A673 (cell line): Measurements from ENCODE around the gene GNAZ. TPM values are rescaled to one million over a fixed set of nuclear protein-coding genes. Genes with fewer than 3 reads are reported as not detected.

ENCODE experiments used
- BruUV-seq: library from RNA; stranded (reverse); fragments of 400-500 nt; replicated peaks from 2 replicates; lab custom pipeline; 2021; lab: Mats Ljungman, UMichigan
- CTCF ChIA-PET: fragments of 300-600 bp; sonication (Branson Sonifier 250); formaldehyde crosslinking; loops from one replicate; lab custom pipeline; 2022; ENCODE audit warnings: antibody characterized with exemption; lab: Charles Lee
- POLR2A ChIA-PET: fragments of 300-600 bp; sonication (Branson Sonifier 250); formaldehyde crosslinking; loops from one replicate; lab custom pipeline; 2022; ENCODE audit warnings: antibody characterized with exemption; ENCODE audit not compliant: low non-redundant PET; lab: Charles Lee
- DNase-seq: peaks from one replicate; pipeline ENCODE4 v3.0.0-alpha.2; 2015; ENCODE audit warnings: low spot score
- H3K27ac ChIP-seq: fragments of 200-600 bp; sonication (generic); 2 replicates; pipeline ENCODE4 v1.5.1; 2016; ENCODE audit warnings: mixed run types, low read depth, mild to moderate bottlenecking, mixed read lengths, antibody characterized with exemption, low read length; ENCODE audit not compliant: poor library complexity, severe bottlenecking
- H3K27me3 ChIP-seq: fragments of 200-600 bp; sonication (generic); replicated peaks from 2 replicates; pipeline ENCODE4 v1.6.1; 2017; ENCODE audit warnings: mixed run types, low read depth, mild to moderate bottlenecking, mixed read lengths, antibody characterized with exemption, low read length; ENCODE audit not compliant: insufficient read depth, poor library complexity
- H3K36me3 ChIP-seq: fragments of 200-600 bp; sonication (generic); 2 replicates; pipeline ENCODE4 v1.6.1; 2016; ENCODE audit warnings: mixed run types, mild to moderate bottlenecking, mixed read lengths, antibody characterized with exemption, low read length; ENCODE audit not compliant: insufficient read depth, poor library complexity, severe bottlenecking
- H3K4me1 ChIP-seq: fragments of 200-600 bp; sonication (generic); 2 replicates; pipeline ENCODE4 v1.6.1; 2017; ENCODE audit warnings: mixed run types, mild to moderate bottlenecking, mixed read lengths, antibody characterized with exemption, low read length; ENCODE audit not compliant: insufficient read depth, poor library complexity, severe bottlenecking
- H3K4me3 ChIP-seq: fragments of 200-600 bp; sonication (generic); 2 replicates; pipeline ENCODE4 v1.5.1; 2016; ENCODE audit warnings: low read depth, mixed run types, mild to moderate bottlenecking, mixed read lengths, low read length; ENCODE audit not compliant: poor library complexity, severe bottlenecking
- H3K9me3 ChIP-seq: fragments of 200-600 bp; sonication (generic); 2 replicates; pipeline ENCODE4 v1.6.1; 2016; ENCODE audit warnings: mixed run types, low read depth, mild to moderate bottlenecking, mixed read lengths, antibody characterized with exemption, low read length; ENCODE audit not compliant: poor library complexity, severe bottlenecking
- CTCF ChIP-seq: fragments of 300-800, 200-600 bp; sonication (generic); conservative IDR thresholded peaks from 2 replicates; pipeline ENCODE4 v1.5.1; 2017; ENCODE audit warnings: low read depth, mild to moderate bottlenecking, antibody characterized with exemption, low read length, moderate library complexity, mixed read lengths
- EZH2 ChIP-seq: fragments of 200-600 bp; sonication (generic); IDR thresholded peaks from 2 replicates; pipeline ENCODE4 v1.6.1; 2017; ENCODE audit warnings: borderline replicate concordance, low read depth, mild to moderate bottlenecking, mixed read lengths, antibody characterized with exemption, low read length; ENCODE audit not compliant: poor library complexity, severe bottlenecking
- intact Hi-C: fragments of 100-400 bp; cut with micrococcal nuclease; formaldehyde crosslinking; loops from one replicate; pipeline ENCODE4 v1.10.0; 2022; ENCODE audit not compliant: unreplicated experiment
- total RNA-seq: library from RNA; stranded (reverse); gene quantifications from 2 replicates; pipeline ENCODE4 v1.2.3, GENCODE V29; 2021

GNAZ gene
- total RNA-seq, 1 experiment from 2014 or later, result 5.1 TPM

- intact Hi-C loops, result no loop called here
Observed at GRCh38 chr22:23053912-23054530, 16.3 kb upstream of the GNAZ start.

GRCh38 chr22:23054531-23055257 is 15.6 kb upstream of the GNAZ start:
- BruUV-seq, result no TSS peak
- ChIA-PET CTCF (no interaction called here), POLR2A (no interaction called here)
- Histone ChIP-seq H3K4me3 (no peak overlapping the region), H3K27me3 (no peaks in the 10 kb centered on the region), H3K27ac (no peak overlapping the region), H3K9me3 (peaks cover 4% of the 10 kb centered on the region), H3K36me3 (no peaks in the 10 kb centered on the region), H3K4me1 (no peaks in the 10 kb centered on the region)
- intact Hi-C loops, result loop anchor here (5.0 kb wide), 1 partner anchor 32 kb away; no protein-coding TSS in a partner anchor
- TF ChIP-seq CTCF (no peak), EZH2 (no peak)
- no peak for DNase-seq

More at GRCh38 chr22:23053912-23054530, 16.3 kb upstream of the GNAZ start:
- POLR2A ChIA-PET, result no interaction called here
- H3K27me3 ChIP-seq, result no peaks in the 10 kb centered on the region
- H3K4me1 ChIP-seq, result no peaks in the 10 kb centered on the region
- BruUV-seq, result no TSS peak
- no peaks in the 10 kb centered on the region for H3K36me3 ChIP-seq
- H3K27ac ChIP-seq, result no peak overlapping the region
- TF ChIP-seq CTCF (no peak), EZH2 (no peak)
- DNase-seq, result no peak
- peaks cover 4% of the 10 kb centered on the region for H3K9me3 ChIP-seq
- CTCF ChIA-PET, result no interaction called here
- H3K4me3 ChIP-seq, result no peak overlapping the region

- H3K27me3 ChIP-seq, result no peaks in the 10 kb centered on the region
- no peak overlapping the region for H3K27ac ChIP-seq
- ChIA-PET POLR2A (no interaction called here), CTCF (no interaction called here)
- H3K4me1 ChIP-seq, result no peaks in the 10 kb centered on the region
- intact Hi-C loops, result loop anchor here (5.0 kb wide), 1 partner anchor 33 kb away; no protein-coding TSS in a partner anchor
- H3K4me3 ChIP-seq, result no peak overlapping the region
- TF ChIP-seq EZH2 (no peak), CTCF (no peak)
- BruUV-seq, result no TSS peak
- no peak for DNase-seq
- H3K36me3 ChIP-seq, result no peaks in the 10 kb centered on the region
- H3K9me3 ChIP-seq, result peaks cover 4% of the 10 kb centered on the region
Observed at GRCh38 chr22:23055449-23056179, 14.7 kb upstream of the GNAZ start.
